ENCODE results near the gene NECAP2.

The NECAP2 gene

GRCh38 chr1:16406868-16407267, 33.7 kb upstream of the NECAP2 start:
- no peak overlapping the region for H3K4me3 ChIP-seq (ENCODE audit: low read depth, low read length)
- no peak overlapping the region for H3K9ac ChIP-seq (ENCODE audit: low read depth, low read length)
- H3K36me3 ChIP-seq (ENCODE audit: control insufficient read depth, insufficient read depth, low read length) = no peaks in the 10 kb centered on the region
- no peaks in the 10 kb centered on the region for H3K4me1 ChIP-seq (ENCODE audit: control insufficient read depth, insufficient read depth, low read length)
- H3K27me3 ChIP-seq (ENCODE audit: control insufficient read depth, insufficient read depth, low read length) = no peaks in the 10 kb centered on the region
- H3K9me3 ChIP-seq (ENCODE audit: control insufficient read depth, insufficient read depth, low read length) = no peaks in the 10 kb centered on the region

DNA sequence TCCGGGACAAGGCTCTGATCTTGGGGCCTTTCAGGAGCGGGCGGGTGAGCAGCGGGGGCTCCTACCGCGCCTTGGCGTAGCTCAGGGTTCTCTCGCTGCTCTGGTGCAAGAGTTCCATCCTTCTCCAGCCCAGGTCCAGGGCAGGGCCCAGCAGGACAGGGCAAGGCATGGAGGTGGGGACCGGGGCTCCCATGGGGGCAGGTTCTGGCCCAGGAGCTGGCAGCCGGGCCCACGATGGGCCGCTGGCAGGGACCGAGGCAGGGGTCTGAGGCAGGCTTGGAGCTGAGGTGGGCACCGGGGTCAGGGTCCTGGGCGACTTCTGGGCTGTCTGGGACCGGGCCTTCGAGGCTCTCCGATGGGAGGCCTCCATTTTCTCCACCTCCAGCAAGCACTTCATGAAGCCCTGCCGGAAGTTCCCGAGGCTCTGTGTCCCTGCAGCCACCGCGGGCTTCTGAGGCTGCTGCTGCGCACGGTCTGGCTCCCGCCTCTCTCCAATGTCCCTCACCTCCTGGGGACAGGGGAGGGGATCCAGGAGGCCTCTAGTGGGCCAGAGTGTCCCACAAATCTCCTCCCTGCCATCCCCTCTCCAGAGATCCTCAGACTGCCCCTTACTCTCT, 30.9 kb upstream of the NECAP2 start:
- H3K36me3 ChIP-seq (ENCODE audit: control insufficient read depth, insufficient read depth, low read length) = no peaks in the 10 kb centered on the region
- no peaks in the 10 kb centered on the region for H3K27me3 ChIP-seq (ENCODE audit: control insufficient read depth, insufficient read depth, low read length)
- no peaks in the 10 kb centered on the region for H3K4me1 ChIP-seq (ENCODE audit: control insufficient read depth, insufficient read depth, low read length)
- H3K9me3 ChIP-seq (ENCODE audit: control insufficient read depth, insufficient read depth, low read length) = no peaks in the 10 kb centered on the region
- no peak overlapping the region for H3K4me3 ChIP-seq (ENCODE audit: low read depth, low read length)
- H3K9ac ChIP-seq (ENCODE audit: low read depth, low read length) = no peak overlapping the region

DNA sequence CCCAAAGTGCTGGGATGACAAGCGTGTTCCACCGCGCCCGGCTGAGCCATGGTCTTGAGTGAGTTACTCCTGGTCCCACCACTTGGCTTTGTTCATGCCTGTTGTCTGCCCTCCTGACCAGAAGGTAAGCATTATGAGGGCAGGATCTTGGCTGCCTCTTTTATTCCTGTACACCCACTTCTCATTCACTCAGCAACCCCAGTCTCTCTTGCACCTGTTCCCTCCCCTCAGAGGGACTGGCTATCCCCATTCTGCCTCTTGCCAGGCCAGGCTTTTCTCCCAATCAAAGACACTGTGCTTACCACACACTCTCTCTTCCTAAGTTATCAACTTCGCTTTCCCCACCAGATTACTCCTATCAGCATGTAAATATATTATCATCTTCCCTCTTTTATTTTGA, 29.7 kb upstream of the NECAP2 start:
- Histone ChIP-seq H3K9ac (ENCODE audit: low read depth, low read length) (no peak overlapping the region), H3K27me3 (ENCODE audit: control insufficient read depth, insufficient read depth, low read length) (no peaks in the 10 kb centered on the region), H3K4me1 (ENCODE audit: control insufficient read depth, insufficient read depth, low read length) (no peaks in the 10 kb centered on the region), H3K36me3 (ENCODE audit: control insufficient read depth, insufficient read depth, low read length) (no peaks in the 10 kb centered on the region), H3K4me3 (ENCODE audit: low read depth, low read length) (no peak overlapping the region), H3K9me3 (ENCODE audit: control insufficient read depth, insufficient read depth, low read length) (no peaks in the 10 kb centered on the region)

DNA sequence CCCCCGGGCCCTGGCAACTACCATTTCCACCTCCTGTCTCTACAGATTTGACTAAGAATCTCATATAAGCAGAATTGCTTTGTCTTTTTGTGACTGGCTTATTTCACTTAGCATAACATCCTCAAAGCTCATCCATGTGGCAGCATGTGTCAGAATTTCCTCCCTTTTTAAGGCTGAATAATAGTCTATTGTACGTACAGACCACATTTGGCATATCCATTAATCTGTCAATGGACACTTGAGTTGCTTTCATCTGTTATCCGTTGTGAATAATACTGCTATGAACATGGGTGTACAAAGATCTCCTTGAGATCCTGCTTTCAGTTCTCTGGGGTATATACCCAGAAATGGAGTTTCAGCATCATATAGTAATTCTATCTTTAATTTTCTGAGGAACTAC, 27.3 kb upstream of the NECAP2 start:
- Histone ChIP-seq H3K4me3 (ENCODE audit: low read depth, low read length) (no peak overlapping the region), H3K36me3 (ENCODE audit: control insufficient read depth, insufficient read depth, low read length) (no peaks in the 10 kb centered on the region), H3K9me3 (ENCODE audit: control insufficient read depth, insufficient read depth, low read length) (no peaks in the 10 kb centered on the region), H3K27me3 (ENCODE audit: control insufficient read depth, insufficient read depth, low read length) (no peaks in the 10 kb centered on the region), H3K4me1 (ENCODE audit: control insufficient read depth, insufficient read depth, low read length) (no peaks in the 10 kb centered on the region), H3K9ac (ENCODE audit: low read depth, low read length) (no peak overlapping the region)

GRCh38 chr1:16418823-16419425, 21.6 kb upstream of the NECAP2 start:
- H3K9ac ChIP-seq (ENCODE audit: low read depth, low read length) = no peak overlapping the region
- H3K36me3 ChIP-seq (ENCODE audit: control insufficient read depth, insufficient read depth, low read length) = no peaks in the 10 kb centered on the region
- H3K4me3 ChIP-seq (ENCODE audit: low read depth, low read length) = no peak overlapping the region

GRCh38 chr1:16420424-16421118, 20.0 kb upstream of the NECAP2 start:
- Histone ChIP-seq H3K27me3 (ENCODE audit: control insufficient read depth, insufficient read depth, low read length) (no peaks in the 10 kb centered on the region), H3K9ac (ENCODE audit: low read depth, low read length) (no peak overlapping the region), H3K4me3 (ENCODE audit: low read depth, low read length) (no peak overlapping the region), H3K4me1 (ENCODE audit: control insufficient read depth, insufficient read depth, low read length) (no peaks in the 10 kb centered on the region), H3K36me3 (ENCODE audit: control insufficient read depth, insufficient read depth, low read length) (no peaks in the 10 kb centered on the region), H3K9me3 (ENCODE audit: control insufficient read depth, insufficient read depth, low read length) (no peaks in the 10 kb centered on the region)

More at GRCh38 chr1:16418823-16419425, 21.6 kb upstream of the NECAP2 start:
- Histone ChIP-seq H3K4me1 (ENCODE audit: control insufficient read depth, insufficient read depth, low read length) (no peaks in the 10 kb centered on the region), H3K27me3 (ENCODE audit: control insufficient read depth, insufficient read depth, low read length) (no peaks in the 10 kb centered on the region), H3K9me3 (ENCODE audit: control insufficient read depth, insufficient read depth, low read length) (no peaks in the 10 kb centered on the region)

DNA sequence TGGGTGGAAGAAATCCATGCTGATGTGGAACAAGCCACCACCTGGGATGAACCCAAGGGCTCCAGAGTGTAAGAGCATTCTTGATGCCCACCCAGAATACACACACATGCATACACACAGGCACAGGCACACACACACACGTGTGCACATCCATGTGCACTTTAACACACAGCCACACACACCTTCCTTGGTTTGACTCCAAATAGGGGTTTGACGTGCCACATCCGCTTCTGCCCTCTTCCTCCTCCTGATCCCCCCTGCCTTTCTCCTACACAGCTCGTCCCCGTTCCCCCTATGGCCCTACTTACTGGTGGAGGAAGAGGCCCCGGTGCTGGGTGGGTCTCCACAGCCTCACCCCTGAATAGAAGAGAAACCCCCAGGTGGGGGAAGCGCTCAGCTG, 19.3 kb upstream of the NECAP2 start:
- H3K9ac ChIP-seq (ENCODE audit: low read depth, low read length) = no peak overlapping the region
- H3K36me3 ChIP-seq (ENCODE audit: control insufficient read depth, insufficient read depth, low read length) = no peaks in the 10 kb centered on the region
- H3K4me3 ChIP-seq (ENCODE audit: low read depth, low read length) = no peak overlapping the region
- no peaks in the 10 kb centered on the region for H3K27me3 ChIP-seq (ENCODE audit: control insufficient read depth, insufficient read depth, low read length)
- H3K4me1 ChIP-seq (ENCODE audit: control insufficient read depth, insufficient read depth, low read length) = no peaks in the 10 kb centered on the region
- no peaks in the 10 kb centered on the region for H3K9me3 ChIP-seq (ENCODE audit: control insufficient read depth, insufficient read depth, low read length)

- no peak overlapping the region for H3K4me3 ChIP-seq (ENCODE audit: low read depth, low read length)
- no peaks in the 10 kb centered on the region for H3K9me3 ChIP-seq (ENCODE audit: control insufficient read depth, insufficient read depth, low read length)
- H3K9ac ChIP-seq (ENCODE audit: low read depth, low read length) = no peak overlapping the region
- no peaks in the 10 kb centered on the region for H3K36me3 ChIP-seq (ENCODE audit: control insufficient read depth, insufficient read depth, low read length)
- no peaks in the 10 kb centered on the region for H3K4me1 ChIP-seq (ENCODE audit: control insufficient read depth, insufficient read depth, low read length)
- H3K27me3 ChIP-seq (ENCODE audit: control insufficient read depth, insufficient read depth, low read length) = no peaks in the 10 kb centered on the region
Observed at GRCh38 chr1:16422041-16422440, 18.5 kb upstream of the NECAP2 start.

GRCh38 chr1:16425125-16426025, 15.1 kb upstream of the NECAP2 start:
- no peak overlapping the region for H3K4me3 ChIP-seq (ENCODE audit: low read depth, low read length)
- H3K27me3 ChIP-seq (ENCODE audit: control insufficient read depth, insufficient read depth, low read length) = no peaks in the 10 kb centered on the region
- H3K4me1 ChIP-seq (ENCODE audit: control insufficient read depth, insufficient read depth, low read length) = no peaks in the 10 kb centered on the region
- no peak overlapping the region for H3K9ac ChIP-seq (ENCODE audit: low read depth, low read length)
- no peaks in the 10 kb centered on the region for H3K36me3 ChIP-seq (ENCODE audit: control insufficient read depth, insufficient read depth, low read length)
- no peaks in the 10 kb centered on the region for H3K9me3 ChIP-seq (ENCODE audit: control insufficient read depth, insufficient read depth, low read length)

- Histone ChIP-seq H3K4me3 (ENCODE audit: low read depth, low read length) (no peak overlapping the region), H3K9me3 (ENCODE audit: control insufficient read depth, insufficient read depth, low read length) (no peaks in the 10 kb centered on the region), H3K4me1 (ENCODE audit: control insufficient read depth, insufficient read depth, low read length) (no peaks in the 10 kb centered on the region), H3K27me3 (ENCODE audit: control insufficient read depth, insufficient read depth, low read length) (no peaks in the 10 kb centered on the region), H3K9ac (ENCODE audit: low read depth, low read length) (no peak overlapping the region), H3K36me3 (ENCODE audit: control insufficient read depth, insufficient read depth, low read length) (no peaks in the 10 kb centered on the region)
Observed at GRCh38 chr1:16430606-16431005, 9.9 kb upstream of the NECAP2 start.

DNA sequence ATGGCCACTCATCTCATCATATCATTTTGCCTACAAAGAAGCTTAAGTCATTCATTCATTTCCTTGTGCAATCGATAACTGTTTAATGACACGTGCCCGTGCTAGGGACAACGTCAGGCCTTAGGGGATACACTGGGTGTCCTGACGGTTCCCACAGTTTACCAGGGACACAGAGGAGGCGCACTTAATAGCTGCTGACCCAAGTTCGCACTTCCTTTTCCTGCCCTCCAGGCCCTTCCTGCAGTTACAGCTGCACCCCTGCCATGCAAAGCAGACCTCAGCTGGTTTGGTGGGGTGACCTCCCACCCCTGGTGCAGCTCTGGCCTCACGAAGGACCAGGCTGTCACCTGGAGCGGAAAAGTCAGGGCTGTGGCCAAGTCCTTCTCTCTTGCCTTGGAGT, 7.5 kb upstream of the NECAP2 start:
- Histone ChIP-seq H3K4me1 (ENCODE audit: control insufficient read depth, insufficient read depth, low read length) (no peaks in the 10 kb centered on the region), H3K36me3 (ENCODE audit: control insufficient read depth, insufficient read depth, low read length) (no peaks in the 10 kb centered on the region), H3K4me3 (ENCODE audit: low read depth, low read length) (no peak overlapping the region), H3K9me3 (ENCODE audit: control insufficient read depth, insufficient read depth, low read length) (no peaks in the 10 kb centered on the region), H3K27me3 (ENCODE audit: control insufficient read depth, insufficient read depth, low read length) (peaks cover 2% of the 10 kb centered on the region), H3K9ac (ENCODE audit: low read depth, low read length) (no peak overlapping the region)

All from iPS-15b (cell line).